ENCODE data around the gene PLD4.
"Not testable (repeated sequence)": the region's sequence is repeated elsewhere in the genome, so short reads cannot be mapped to it uniquely, and the experiment has no call there.

The PLD4 gene

DNA sequence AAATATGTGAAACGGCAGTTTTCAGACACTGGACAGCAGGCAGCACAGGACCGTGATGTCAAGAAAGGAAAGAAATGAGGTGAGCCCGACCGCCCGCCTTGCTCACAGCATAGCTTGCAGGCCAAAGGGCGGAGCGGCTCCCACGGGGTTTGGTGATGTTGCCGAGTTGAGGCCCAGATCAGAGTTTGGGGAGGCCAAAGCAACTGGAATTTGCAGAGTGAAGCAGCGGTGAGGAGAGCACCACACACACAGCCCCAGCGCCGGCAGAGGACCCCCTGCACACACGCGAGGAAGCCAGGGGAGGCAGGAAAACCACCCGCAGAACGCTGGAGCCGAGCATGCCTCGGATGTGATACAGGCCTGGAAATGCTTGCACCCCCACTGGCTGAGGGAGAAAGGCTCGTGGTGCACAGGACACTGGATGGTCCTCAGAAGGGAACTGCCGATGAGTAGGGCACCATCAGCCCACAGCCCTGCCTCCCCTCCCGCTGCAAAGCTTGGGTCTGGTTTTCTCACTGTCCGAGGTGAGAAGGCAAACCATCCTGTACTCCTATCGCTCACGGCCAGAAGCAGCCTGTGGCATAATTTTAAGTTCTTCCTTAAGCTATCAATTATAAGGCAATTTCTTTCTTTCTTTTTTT lies 25.7 kb upstream of the PLD4 start:
- no peak for DNase-seq (ENCODE audit: low spot score)

DNA sequence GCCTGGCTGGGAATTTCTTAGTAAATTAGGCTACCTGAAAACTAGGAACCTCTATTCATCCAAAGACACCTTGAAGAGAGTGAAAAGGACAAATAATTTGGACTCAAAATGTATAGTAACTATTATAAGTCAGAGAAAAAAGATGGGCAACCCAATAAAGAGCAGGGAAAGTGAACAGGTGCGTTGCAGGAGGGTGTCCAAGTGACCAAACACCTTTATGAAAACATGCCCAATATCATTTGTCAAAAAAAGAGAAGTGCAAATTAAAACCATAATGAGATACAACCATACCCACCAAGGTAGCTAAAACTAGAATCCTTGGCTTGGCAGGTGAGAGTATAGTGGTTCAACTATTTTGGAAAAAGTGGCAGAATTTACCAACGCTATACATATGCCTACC lies 24.9 kb upstream of the PLD4 start:
- DNase-seq (ENCODE audit: low spot score): no peak

DNA sequence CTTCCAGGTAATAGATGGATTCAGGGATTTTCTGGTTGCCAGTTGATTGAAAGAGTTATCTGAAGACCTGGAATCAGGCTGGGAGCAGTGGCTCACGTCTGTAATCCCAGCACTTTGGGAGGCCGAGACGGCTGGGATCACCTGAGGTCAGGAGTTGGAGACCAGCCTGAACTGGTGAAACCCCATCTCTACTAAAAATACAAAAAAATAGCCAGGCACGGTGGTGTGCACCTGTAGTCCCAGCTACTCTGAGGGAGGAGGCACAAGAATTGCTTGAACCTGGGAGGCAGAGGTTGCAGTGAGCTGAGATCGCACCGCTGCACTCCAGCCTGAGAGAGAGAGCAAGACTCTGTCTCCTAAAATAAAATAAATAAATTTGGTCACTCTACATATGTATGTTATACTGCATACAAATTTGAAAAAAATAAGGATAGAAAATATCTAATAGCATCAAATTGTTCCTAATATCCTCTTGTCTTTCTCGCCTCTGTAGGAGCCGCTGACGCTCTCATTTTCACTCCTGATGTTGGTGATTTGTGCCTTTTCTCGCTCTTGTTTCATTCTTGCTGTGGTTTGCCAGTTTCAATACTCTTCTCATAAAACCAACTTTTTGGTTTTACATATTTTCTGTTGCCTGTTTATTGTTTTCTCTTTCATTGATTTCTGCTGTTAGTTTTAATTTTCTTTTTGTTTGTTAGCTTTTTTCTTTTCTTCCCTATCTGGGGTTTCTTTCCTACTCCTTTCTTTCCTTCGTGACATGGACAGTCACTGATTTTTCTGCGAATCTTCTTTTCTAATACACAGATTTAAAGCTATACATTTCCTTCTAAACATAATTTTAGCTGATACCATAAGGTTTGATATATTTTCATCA lies 23.8 kb upstream of the PLD4 start:
- no peak for DNase-seq (ENCODE audit: low spot score)

DNA sequence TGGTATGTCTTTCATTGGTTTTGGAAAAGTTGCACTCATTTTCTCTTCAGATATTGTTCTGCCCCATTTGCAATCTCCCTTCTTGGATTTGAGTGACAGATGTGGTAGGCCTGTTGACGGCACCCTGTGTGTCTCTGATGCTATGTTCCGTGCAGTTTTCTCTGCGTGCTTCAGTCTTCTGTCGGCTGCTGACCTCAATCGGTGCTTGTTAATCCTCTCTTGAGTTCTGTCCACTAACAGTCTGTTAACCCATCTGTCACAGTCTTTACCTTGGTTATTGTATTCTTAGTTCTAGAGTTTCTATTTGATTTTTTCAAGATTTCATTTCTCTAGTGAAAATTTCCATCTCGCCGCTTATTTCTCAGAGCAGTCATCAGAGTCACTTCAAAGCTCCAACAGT lies 20.7 kb upstream of the PLD4 start:
- no peak for DNase-seq (ENCODE audit: low spot score)

- DNase-seq (ENCODE audit: low spot score): not testable (repeated sequence)
Observed at GRCh38 chr14:104904650-104905578, 19.8 kb upstream of the PLD4 start.

DNA sequence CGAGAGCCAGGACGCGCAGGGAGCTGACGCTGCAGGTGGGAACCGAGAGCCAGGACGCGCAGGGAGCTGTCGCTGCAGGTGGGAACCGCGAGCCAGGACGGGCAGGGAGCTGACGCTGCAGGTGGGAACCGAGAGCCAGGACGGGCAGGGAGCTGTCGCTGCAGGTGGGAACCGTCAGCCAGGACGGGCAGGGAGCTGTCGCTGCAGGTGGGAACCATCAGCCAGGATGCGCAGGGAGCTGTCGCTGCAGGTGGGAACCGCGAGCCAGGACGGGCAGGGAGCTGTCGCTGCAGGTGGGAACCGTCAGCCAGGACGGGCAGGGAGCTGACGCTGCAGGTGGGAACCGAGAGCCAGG lies 19.1 kb upstream of the PLD4 start:
- not testable (repeated sequence) for DNase-seq (ENCODE audit: low spot score)

- DNase-seq (ENCODE audit: low spot score): no peak
Observed at GRCh38 chr14:104908303-104908702, 16.4 kb upstream of the PLD4 start.

DNA sequence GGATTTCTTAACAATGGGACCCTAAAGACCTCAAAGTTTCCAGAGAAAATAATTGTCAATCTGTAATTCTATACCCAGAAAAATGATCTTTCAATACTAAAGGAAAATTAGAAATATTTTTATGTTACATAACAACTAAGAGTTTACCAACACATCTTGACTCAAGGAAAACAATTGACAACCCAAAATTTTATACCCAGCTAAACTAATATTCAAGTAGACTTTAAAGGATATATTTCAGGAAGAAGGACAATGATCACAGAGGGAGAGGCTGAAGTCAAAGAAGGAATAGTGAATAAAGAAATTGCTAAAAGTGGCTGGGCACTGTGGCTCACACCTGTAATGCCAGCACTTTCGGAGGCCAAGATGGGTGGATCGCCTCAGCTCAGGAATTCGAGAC lies 12.6 kb upstream of the PLD4 start:
- DNase-seq (ENCODE audit: low spot score): no peak

DNA sequence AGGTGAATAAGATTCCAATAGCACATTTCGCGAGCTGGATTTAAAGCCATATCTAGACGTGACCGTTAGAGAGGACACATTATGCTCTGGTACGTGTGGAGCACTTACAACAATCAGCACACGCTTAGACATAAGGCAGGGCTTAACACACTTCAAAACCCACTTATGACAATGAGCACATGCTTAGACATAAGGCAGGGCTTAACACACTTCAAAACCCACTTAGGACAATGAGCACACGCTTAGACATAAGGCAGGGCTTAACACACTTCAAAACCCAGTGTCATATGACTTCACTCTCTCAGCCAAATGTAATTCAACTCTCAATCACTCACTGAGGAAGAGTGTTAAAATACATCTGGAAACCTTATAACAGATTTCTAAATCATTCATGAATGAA lies 11.2 kb upstream of the PLD4 start:
- DNase-seq (ENCODE audit: low spot score): no peak

DNA sequence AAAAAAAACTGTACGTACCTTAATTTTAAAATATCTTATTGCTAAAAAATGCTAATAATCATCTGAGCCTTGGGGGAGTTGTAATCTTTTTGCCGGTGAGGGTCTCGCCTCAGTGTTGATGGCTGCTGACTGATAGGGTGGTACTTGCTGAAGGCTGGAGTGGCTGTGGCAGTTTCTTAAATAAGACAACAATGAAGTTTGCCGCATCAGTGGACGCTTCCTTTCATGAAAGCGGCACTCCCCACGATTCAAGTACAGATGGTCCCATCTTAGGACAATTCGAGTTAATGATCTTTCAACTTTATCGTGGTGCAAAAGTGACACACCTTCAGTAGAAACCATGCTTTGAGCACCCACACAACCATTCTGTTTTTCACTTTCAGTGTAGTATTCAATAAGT lies 7.6 kb upstream of the PLD4 start:
- DNase-seq (ENCODE audit: low spot score): no peak

- DNase-seq (ENCODE audit: low spot score): no peak
Observed at GRCh38 chr14:104917993-104918392, 6.7 kb upstream of the PLD4 start.

- DNase-seq (ENCODE audit: low spot score): not testable (repeated sequence)
Observed at GRCh38 chr14:104919152-104919992, 5.3 kb upstream of the PLD4 start.

DNA sequence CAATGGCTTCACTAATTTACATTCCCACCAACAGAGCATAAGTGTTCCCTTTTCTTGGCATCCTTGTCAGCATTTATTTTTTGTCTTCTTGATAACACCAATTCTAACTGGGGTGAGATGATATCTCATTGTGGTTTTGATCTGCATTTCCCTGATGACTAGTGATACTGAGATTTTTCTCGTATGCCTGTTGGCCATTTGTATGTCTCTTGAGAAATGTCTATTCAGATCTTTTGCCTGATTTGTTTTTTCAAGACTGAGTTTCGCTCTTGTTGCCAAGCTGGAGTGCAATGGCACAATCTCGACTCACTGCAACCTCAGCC lies 4.7 kb upstream of the PLD4 start:
- no peak for DNase-seq (ENCODE audit: low spot score)

DNA sequence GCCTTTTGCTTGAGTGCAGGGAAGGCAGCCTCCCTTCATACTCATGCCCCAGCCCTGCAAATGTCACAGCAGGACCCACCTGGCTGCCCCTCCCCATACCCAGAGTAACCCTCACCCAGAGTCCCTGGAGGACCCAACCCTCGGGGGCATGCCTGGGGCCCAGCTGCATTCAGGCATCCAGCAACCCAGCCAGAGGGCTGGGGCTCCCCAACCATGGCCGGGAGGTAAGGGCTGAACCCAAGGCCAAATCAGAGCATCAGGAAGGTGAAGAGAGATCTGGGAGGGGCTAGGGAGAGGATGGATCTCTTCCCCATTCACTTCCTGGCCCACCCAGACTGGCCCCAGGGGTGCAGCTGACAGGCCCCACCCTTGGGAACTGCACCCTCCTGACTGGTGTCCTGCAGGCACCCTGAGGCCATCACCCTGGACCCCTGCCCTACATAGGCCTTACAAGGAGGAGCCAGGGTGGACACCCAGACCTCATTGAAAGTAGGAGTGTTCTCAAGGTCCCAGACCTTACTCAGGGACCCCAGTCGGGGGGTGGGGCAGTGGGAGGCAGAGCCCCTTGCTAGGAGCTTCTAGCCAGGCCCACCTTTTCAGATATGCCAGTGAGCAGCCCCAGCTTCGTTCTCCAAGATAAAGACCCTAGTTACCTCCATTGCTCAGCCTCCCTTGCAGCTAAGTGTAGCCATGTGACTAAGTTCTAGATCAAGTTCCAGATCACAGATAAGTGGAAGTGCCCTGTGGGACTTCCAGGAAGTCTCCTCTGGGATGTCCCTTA lies 849 bp upstream of the PLD4 start:
- DNase-seq (ENCODE audit: low spot score): no peak

DNA sequence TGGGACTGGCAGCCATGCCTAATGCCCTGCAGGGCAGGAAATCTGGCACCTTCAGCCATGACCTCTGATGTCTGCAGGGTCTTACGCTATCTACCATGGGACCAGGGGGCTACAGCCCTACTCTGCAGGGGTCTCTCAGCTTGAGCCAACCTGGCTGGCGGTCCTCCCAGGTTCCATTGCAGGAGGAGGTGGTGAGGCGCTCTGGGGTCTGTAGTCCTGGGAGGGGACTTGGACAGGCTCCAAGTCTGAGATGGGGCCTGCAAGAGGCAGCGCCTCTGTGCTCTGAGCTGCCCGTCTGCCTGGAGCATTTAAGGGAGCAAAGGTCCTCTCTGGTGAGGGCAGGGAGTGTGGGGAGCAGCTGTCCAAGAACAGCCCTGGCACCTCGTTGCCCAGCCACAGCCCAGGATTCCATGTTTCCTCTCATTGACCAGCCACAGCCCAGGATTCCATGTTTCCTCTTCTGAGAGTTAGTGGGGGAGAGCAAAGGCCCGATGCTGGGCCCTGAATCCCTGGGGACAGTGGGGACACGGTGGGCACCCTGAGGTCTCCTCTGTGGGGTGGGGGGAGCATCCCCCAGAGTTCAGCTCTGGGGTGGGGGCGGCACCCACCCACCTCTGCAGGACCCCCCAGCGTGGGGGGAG lies 655 bp downstream of the PLD4 start:
- DNase-seq (ENCODE audit: low spot score): no peak

GRCh38 chr14:104925855-104926609 lies 1.4 kb downstream of the PLD4 start:
- DNase-seq (ENCODE audit: low spot score): no peak

DNA sequence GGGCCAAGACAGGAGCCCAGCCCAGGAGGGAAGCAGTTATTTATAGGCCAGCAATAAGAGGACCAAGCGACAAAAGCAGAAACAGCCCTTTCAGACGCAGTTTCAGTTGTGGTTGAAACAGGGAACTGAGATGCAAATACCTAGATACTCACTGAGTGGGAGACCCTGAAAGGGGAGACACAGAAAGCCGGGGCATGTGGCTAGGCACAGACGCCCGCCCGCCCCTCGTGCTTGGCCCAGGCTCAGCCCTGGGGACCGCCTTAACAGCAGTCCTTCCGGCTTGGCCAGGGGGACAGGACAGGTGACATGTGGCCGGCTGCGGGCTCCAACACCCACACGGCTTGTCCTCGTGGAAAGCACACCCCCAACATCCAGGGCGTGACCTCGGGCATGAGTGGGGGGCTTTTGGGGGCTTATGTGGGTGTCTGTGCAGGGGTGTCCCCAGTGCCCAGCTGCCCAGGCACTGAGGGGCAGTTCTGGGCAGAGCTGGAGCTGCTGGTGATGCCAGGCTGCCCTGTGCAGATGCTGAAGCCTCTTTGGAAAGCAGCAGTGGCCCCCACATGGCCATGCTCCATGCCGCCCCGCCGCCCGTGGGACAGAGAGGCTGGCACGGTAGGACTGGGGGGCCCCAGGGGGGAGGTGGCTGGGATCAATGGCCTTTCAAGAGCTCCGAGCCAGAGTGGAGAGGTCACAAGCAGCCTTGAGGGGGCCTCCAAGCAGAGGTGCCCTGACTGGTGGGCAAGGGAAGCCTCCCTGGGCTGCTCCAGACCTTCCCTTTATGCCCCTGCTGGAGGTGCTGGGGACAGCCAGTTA lies 2.1 kb downstream of the PLD4 start:
- no peak for DNase-seq (ENCODE audit: low spot score)

- DNase-seq (ENCODE audit: low spot score): no peak
Observed at GRCh38 chr14:104927432-104927816, 2.7 kb downstream of the PLD4 start.

DNA sequence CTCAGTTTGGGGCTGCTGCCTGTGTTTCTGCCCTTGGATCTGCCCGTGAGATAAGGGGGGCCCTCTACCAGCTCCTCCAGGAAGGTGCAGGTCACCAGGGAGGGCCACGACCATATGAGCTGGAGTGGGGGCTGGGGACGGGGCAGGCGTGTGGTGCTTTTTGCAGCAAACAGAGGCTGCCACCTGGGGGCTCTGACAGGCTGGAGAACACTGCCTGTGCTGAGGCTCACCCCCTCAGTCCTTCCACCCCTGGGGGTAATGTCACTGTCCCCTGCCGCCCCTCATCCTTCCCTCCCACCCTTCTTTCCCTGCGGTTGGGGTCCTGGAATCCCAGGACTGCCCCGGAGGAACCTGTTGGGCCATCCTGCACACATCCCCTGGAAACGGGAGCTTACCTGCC lies 3.2 kb downstream of the PLD4 start:
- DNase-seq (ENCODE audit: low spot score): no peak

Measured in putamen (tissue), 1 donor.